ENCODE measurements around the gene BEND3. TPM values are rescaled to one million over a fixed set of nuclear protein-coding genes. Genes with fewer than 3 reads are reported as not detected.
A peak's percentile ranks its signal among the peaks of the same experiment; 100 is the strongest.

The BEND3 gene
- total and polyA plus RNA-seq, 10 of the 15 experiments (the other 5 are each of a cell fraction or from before 2014, with no cell fraction given) = 1.1 to 9.0 (median 3.6) TPM

DNA sequence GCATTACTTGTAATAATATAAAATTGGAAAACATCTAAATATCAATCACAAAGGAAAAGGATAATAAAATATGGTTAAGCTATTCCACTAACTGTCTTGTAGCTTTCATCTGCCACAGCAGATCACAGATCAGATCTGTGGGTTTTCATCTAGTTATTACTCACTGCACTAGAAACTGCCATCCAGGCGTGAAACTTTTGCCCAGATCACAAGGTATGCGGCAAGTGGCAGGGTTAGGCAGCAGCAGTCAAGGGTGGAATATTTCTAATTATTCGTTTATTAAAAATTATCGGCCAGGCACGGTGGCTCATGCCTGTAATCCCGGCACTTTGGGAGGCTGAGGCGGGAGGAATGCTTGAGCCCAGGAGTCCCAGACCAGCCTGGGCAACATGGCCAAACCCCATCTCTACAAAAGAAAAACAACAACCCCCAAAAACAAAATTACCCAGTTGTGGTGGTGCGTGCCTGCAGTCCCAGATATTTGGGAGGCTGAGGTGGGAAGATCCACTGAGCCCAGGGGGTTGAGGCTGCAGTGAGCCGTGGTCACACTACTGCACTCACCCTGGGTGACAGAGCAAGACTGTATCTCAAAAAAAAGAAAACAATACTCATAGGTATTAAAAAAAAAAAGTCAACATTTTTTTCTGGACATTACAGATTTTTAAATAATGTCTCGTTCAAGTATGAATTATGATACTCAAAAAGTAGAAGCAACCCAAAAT lies 32.1 kb downstream of the BEND3 start (continued):
- TF ChIP-seq, protein P1, sequence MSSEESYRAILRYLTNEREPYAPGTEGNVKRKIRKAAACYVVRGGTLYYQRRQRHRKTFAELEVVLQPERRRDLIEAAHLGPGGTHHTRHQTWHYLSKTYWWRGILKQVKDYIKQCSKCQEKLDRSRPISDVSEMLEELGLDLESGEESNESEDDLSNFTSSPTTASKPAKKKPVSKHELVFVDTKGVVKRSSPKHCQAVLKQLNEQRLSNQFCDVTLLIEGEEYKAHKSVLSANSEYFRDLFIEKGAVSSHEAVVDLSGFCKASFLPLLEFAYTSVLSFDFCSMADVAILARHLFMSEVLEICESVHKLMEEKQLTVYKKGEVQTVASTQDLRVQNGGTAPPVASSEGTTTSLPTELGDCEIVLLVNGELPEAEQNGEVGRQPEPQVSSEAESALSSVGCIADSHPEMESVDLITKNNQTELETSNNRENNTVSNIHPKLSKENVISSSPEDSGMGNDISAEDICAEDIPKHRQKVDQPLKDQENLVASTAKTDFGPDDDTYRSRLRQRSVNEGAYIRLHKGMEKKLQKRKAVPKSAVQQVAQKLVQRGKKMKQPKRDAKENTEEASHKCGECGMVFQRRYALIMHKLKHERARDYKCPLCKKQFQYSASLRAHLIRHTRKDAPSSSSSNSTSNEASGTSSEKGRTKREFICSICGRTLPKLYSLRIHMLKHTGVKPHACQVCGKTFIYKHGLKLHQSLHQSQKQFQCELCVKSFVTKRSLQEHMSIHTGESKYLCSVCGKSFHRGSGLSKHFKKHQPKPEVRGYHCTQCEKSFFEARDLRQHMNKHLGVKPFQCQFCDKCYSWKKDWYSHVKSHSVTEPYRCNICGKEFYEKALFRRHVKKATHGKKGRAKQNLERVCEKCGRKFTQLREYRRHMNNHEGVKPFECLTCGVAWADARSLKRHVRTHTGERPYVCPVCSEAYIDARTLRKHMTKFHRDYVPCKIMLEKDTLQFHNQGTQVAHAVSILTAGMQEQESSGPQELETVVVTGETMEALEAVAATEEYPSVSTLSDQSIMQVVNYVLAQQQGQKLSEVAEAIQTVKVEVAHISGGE (CRISPR knock-in tag; IDR thresholded peaks at IDR 0.05) = no peak
- no peak for TF ChIP-seq NFXL1 (IDR thresholded peaks at IDR 0.05; ENCODE audit: borderline replicate concordance)
- TF ChIP-seq FOS (IDR thresholded peaks at IDR 0.05; ENCODE audit: borderline replicate concordance, extremely low read depth, insufficient read length) = no peak
- TF ChIP-seq EED (IDR thresholded peaks at IDR 0.05; ENCODE audit: low read depth) = 0 out of 2 replicates have a peak, but pooled peaks have one; percentile 27
- no peak for TF ChIP-seq NR2C1 (IDR thresholded peaks at IDR 0.05)
- TF ChIP-seq LARP7 (IDR thresholded peaks at IDR 0.05) = no peak
- no peak for TF ChIP-seq WRNIP1 (IDR thresholded peaks at IDR 0.05; ENCODE audit: borderline replicate concordance, low read depth, low read length)
- no peak for TF ChIP-seq CBX5 (IDR thresholded peaks at IDR 0.05; ENCODE audit: low read depth)
- TF ChIP-seq DPF2 (IDR thresholded peaks at IDR 0.05) = peak; percentile 52; the same call in 1 of the 2 replicates
- no peak for TF ChIP-seq YBX1 (IDR thresholded peaks at IDR 0.05)
- TF ChIP-seq BCL11A (IDR thresholded peaks at IDR 0.05; ENCODE audit: low read depth, low read length) = peak; percentile 59; the same call in 1 of the 2 replicates
- no peak for TF ChIP-seq MEF2B (IDR thresholded peaks at IDR 0.05; ENCODE audit: partially characterized antibody, poor library complexity, severe bottlenecking)
- TF ChIP-seq SMAD5 (IDR thresholded peaks at IDR 0.05; ENCODE audit: low read depth) = no peak
- TF ChIP-seq, protein P2, sequence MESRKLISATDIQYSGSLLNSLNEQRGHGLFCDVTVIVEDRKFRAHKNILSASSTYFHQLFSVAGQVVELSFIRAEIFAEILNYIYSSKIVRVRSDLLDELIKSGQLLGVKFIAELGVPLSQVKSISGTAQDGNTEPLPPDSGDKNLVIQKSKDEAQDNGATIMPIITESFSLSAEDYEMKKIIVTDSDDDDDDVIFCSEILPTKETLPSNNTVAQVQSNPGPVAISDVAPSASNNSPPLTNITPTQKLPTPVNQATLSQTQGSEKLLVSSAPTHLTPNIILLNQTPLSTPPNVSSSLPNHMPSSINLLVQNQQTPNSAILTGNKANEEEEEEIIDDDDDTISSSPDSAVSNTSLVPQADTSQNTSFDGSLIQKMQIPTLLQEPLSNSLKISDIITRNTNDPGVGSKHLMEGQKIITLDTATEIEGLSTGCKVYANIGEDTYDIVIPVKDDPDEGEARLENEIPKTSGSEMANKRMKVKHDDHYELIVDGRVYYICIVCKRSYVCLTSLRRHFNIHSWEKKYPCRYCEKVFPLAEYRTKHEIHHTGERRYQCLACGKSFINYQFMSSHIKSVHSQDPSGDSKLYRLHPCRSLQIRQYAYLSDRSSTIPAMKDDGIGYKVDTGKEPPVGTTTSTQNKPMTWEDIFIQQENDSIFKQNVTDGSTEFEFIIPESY (IDR thresholded peaks at IDR 0.05) = no peak
- no peak for TF ChIP-seq NFYA (IDR thresholded peaks at IDR 0.05; ENCODE audit: borderline replicate concordance, low read depth, low read length)
- TF ChIP-seq, protein P3, sequence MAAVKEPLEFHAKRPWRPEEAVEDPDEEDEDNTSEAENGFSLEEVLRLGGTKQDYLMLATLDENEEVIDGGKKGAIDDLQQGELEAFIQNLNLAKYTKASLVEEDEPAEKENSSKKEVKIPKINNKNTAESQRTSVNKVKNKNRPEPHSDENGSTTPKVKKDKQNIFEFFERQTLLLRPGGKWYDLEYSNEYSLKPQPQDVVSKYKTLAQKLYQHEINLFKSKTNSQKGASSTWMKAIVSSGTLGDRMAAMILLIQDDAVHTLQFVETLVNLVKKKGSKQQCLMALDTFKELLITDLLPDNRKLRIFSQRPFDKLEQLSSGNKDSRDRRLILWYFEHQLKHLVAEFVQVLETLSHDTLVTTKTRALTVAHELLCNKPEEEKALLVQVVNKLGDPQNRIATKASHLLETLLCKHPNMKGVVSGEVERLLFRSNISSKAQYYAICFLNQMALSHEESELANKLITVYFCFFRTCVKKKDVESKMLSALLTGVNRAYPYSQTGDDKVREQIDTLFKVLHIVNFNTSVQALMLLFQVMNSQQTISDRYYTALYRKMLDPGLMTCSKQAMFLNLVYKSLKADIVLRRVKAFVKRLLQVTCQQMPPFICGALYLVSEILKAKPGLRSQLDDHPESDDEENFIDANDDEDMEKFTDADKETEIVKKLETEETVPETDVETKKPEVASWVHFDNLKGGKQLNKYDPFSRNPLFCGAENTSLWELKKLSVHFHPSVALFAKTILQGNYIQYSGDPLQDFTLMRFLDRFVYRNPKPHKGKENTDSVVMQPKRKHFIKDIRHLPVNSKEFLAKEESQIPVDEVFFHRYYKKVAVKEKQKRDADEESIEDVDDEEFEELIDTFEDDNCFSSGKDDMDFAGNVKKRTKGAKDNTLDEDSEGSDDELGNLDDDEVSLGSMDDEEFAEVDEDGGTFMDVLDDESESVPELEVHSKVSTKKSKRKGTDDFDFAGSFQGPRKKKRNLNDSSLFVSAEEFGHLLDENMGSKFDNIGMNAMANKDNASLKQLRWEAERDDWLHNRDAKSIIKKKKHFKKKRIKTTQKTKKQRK (IDR thresholded peaks at IDR 0.05; ENCODE audit: low read depth, low read length) = no peak
- TF ChIP-seq IKZF2 (IDR thresholded peaks at IDR 0.05) = peak; percentile 47 to 73; a peak in 3 of 4 replicates
- TF ChIP-seq BACH1 (IDR thresholded peaks at IDR 0.05; ENCODE audit: borderline replicate concordance) = 0 out of 2 replicates have a peak, but pooled peaks have one; percentile 37
- TF ChIP-seq MTA2 (IDR thresholded peaks at IDR 0.05; ENCODE audit: low read depth) = peak; percentile 65
- peak; percentile 75 for TF ChIP-seq JUNB (IDR thresholded peaks at IDR 0.05)

Data from GM12878 (cell line).